ENCODE measurements around the gene SLC26A5.
"Not testable (repeated sequence)": the region's sequence is repeated elsewhere in the genome, so short reads cannot be mapped to it uniquely, and the experiment has no call there.

Gene SLC26A5

GRCh38 chr7:103446049-103446520, at the start of gene SLC26A5:
SLC26A5 (minus strand) TSS chr7:103446207; CDS start chr7:103421514, 24,693 bp downstream.
- DNase-seq (ENCODE audit: extremely low read depth in 1 of 2, low read depth in 1 of 2): no peak

DNA sequence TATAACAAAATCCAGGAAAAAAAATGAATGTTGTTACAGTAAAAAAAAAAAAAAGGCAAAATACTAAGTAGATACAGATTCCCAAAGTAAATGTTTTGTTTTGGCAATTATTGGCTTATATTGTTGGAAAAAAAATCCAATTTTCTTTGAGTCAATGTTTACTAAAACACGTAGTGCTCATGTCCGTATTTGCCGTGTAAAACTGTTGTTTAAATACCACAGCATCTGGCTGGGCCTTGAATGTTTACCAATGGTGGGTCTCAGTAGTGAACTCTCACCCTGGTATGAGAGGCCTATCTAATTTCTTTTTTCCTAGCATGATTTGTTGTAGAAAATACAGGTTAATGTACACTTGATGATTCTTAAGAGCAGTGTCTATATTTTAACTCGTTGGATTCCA, 41.4 kb upstream of the SLC26A5 start:
- no peak for DNase-seq (ENCODE audit: extremely low read depth in 1 of 2, low read depth in 1 of 2)

- DNase-seq (ENCODE audit: extremely low read depth in 1 of 2, low read depth in 1 of 2): not testable (repeated sequence)
These were observed 40.9 kb upstream of the SLC26A5 start for GRCh38 chr7:103486873-103487272.

- no peak for DNase-seq (ENCODE audit: extremely low read depth in 1 of 2, low read depth in 1 of 2)
These were observed 34.8 kb upstream of the SLC26A5 start for GRCh38 chr7:103480771-103481170.

GRCh38 chr7:103474956-103475355, 28.9 kb upstream of the SLC26A5 start:
- DNase-seq (ENCODE audit: extremely low read depth in 1 of 2, low read depth in 1 of 2): no peak

- DNase-seq (ENCODE audit: extremely low read depth in 1 of 2, low read depth in 1 of 2): no peak
These were observed 23.3 kb upstream of the SLC26A5 start for GRCh38 chr7:103469095-103469948.

GRCh38 chr7:103466814-103467213, 20.8 kb upstream of the SLC26A5 start:
- no peak for DNase-seq (ENCODE audit: extremely low read depth in 1 of 2, low read depth in 1 of 2)

GRCh38 chr7:103462358-103462757, 16.4 kb upstream of the SLC26A5 start:
- DNase-seq (ENCODE audit: extremely low read depth in 1 of 2, low read depth in 1 of 2): no peak

DNA sequence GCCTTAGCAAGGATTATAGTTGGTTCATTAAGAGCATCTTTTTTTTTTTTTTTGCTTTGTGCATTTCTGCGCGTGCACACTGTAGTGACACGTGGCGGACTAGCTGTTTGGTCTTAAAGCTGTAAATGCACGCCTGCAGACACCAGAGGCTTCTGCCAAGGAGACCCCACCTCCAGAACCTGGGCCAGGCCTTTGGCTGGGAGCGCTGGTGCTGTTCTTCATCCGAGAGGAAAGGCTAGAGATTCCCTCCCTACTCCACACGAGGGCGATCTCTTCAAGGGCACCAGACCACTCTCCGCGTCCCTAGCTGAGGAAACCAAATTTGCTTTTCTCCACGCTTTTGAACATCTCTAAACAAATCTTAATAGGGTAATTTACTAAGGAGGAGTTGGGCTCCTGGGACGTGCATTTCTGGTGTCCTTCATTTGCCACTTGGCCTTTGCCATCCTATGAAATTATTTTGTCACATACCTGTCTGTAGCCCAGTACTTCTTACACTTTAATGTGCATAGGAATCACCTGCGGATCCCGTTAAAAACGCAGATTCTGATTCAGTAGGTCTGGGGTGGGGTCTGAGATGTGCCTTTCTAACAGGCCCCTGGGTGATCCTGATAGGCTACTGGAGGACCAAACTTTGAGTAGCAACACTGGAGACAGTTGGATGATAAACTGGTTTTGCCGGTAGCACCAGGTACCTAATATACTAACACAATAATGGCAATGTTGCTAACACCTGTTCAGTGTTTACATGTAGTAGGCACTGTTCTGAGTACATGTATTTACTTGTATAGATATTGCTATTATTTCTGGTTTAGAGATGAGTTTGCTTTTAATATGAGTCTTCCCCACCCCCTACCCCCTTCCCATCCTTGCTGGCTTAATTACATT, 1.3 kb upstream of the SLC26A5 start:
- DNase-seq (ENCODE audit: extremely low read depth in 1 of 2, low read depth in 1 of 2): no peak

- DNase-seq (ENCODE audit: extremely low read depth in 1 of 2, low read depth in 1 of 2): no peak
These were observed 569 bp downstream of the SLC26A5 start for GRCh38 chr7:103445228-103446048.

DNA sequence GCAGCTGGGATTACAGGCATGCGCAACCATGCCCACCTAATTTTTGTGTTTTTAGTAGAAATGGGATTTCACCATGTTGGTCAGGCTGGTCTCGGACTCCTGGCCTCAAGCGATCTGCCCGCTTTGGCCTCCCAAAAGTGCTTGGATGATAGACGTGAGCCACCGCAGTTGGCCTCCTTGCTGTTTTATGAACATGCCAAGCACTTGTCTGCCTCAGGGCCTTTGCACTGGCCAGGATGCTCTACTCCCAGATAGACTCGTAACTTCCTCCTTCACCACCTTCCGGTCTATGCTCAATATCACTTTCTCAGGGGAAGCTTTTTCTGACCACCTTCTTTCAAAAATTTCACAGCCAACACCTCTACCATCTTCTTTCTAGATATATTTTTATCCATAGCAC, 6.3 kb downstream of the SLC26A5 start:
- no peak for DNase-seq (ENCODE audit: extremely low read depth in 1 of 2, low read depth in 1 of 2)

DNA sequence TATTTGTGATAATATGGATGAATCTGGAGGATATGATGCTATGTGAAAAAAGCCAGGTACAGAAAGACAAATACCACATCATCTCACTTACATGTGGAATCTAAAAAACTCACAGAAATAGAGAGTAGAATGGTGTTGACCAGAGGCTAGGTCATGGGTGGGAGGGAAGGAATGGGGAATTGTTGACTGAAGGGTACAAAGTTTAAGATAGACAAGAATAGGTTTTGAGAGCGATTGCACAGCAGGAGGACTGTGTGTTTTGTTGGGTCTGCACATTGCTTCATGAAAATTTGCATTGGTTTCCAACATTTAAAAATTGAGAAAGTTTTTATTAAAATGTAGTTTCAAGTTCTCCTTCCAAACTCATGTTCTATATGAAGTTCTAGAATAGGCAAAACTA, 8.4 kb downstream of the SLC26A5 start:
- no peak for DNase-seq (ENCODE audit: extremely low read depth in 1 of 2, low read depth in 1 of 2)

GRCh38 chr7:103432712-103433111, 13.3 kb downstream of the SLC26A5 start:
- DNase-seq (ENCODE audit: extremely low read depth in 1 of 2, low read depth in 1 of 2): no peak

DNA sequence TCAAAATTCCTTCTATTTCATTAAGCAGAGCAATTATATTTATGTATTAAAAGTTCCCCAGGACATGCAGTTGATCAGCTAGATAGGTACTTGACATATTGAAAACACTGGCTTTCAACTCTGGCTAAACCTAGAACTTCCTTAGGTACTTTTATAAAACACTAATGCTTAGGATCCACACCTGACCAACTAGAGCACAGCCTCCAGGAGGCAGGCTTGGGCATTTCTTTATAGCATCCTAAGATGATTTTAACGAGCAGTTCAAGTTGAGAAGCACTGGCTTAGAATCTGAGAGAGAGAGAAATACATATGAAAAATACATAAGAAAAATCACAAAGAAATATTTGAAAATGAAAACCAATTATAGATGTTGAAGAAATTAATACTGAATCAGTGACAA, 20.8 kb downstream of the SLC26A5 start:
- DNase-seq (ENCODE audit: extremely low read depth in 1 of 2, low read depth in 1 of 2): no peak

DNA sequence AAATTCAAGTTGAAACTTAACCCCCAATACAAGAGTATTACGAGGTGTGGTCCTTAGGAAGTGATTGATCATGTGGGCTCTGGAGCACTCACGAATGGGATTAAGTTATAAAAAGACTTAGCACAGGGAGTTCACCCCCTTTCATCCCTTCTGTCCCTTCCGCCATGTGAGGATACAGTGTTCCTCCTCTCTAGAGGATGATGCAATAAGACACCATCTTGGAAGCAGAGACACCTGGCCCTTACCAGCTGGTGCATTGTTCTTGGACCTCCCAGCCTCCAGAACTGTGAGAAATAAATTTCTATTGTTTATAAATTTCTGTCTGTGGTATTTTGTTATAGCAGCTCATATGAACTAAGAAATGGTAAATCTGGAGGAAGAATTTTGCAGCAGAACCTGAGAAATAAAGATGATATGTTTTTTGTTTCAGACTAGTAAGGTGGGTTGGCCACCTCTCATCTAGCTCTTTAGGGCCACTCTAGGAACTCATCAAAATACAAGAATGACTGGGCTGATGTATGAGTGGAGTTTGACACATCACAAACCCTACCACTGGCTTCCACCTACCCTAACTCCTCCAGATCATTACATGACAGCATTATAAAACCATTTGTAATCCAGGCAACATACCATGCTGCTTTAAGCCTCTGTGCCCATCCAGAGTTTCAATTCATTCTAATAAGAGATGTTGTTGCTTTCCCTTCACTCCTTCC, 22.4 kb downstream of the SLC26A5 start:
- DNase-seq (ENCODE audit: extremely low read depth in 1 of 2, low read depth in 1 of 2): no peak

DNA sequence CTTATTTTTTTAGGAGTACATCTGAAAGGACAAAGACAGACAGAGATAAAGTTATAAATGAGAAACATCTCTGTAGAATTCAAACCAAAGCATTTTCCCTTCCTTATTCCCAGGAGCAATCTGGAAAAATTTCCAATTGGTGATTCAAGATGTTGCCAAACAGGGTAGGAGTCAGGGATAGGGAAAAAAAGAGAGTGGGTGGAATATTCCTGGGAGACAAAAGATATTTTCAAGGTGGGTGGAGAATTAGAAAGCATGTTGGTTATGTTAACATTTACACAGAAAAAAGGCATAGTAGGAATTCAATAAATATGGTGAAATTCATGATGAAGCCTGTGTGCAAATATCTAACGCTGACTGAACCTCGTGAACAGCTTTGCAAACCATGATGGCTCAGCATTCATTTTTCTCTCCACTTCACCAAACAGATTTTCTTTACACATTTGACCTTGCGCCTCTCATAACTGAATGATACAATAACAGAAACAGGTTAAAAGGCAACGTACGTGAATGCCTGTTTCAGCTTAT, 25.1 kb downstream of the SLC26A5 start:
- no peak for DNase-seq (ENCODE audit: extremely low read depth in 1 of 2, low read depth in 1 of 2)

- no peak for DNase-seq (ENCODE audit: extremely low read depth in 1 of 2, low read depth in 1 of 2)
These were observed 27.8 kb downstream of the SLC26A5 start for GRCh38 chr7:103418241-103418640.

- no peak for DNase-seq (ENCODE audit: extremely low read depth in 1 of 2, low read depth in 1 of 2)
These were observed 32.6 kb downstream of the SLC26A5 start for GRCh38 chr7:103413407-103413806.

- DNase-seq (ENCODE audit: extremely low read depth in 1 of 2, low read depth in 1 of 2): no peak
These were observed 33.9 kb downstream of the SLC26A5 start for GRCh38 chr7:103412151-103412550.

Data from activated CD8-positive, alpha-beta memory T cell treated with anti-CD3 and anti-CD28 coated beads for 1 hour (primary cell).